Thyroid gland (tissue), 4 donors: Measurements from ENCODE around the gene PEX10.

Experiments
- CTCF ChIP-seq, 6 experiments: fragments of 200-600 bp in 3 of 6; fragments of 450-650 bp in 3 of 6; sonication (generic) in 3 of 6; IDR thresholded peaks; one replicate each; pipeline ENCODE4 v1.5.1; 2016 to 2019; ENCODE audit warnings: antibody characterized with exemption in 6 of 6, mild to moderate bottlenecking in 2 of 6, inconsistent platforms in 1 of 6, moderate library complexity in 1 of 6
- POLR2A ChIP-seq, 2 donors: fragments of 450-650 bp; IDR thresholded peaks; one replicate each; pipeline ENCODE4 v1.6.1; 2017; ENCODE audit warnings: antibody characterized with exemption in 2 of 2, mild to moderate bottlenecking in 2 of 2, moderate library complexity in 1 of 2

- TF ChIP-seq CTCF (IDR thresholded peaks at IDR 0.05): no peak
- no peak for TF ChIP-seq POLR2A (IDR thresholded peaks at IDR 0.05)
Measured at GRCh38 chr1:2396476-2396875, 15.9 kb downstream of the PEX10 start.
